GM21381 (cell line): ENCODE results near the gene GNB1L.

Source experiments
- ATAC-seq: cut with Tn5 transposase; IDR thresholded peaks from one replicate; pipeline ENCODE4 v1.9.1; 2021; ENCODE audit warnings: mild to moderate bottlenecking, moderate library complexity; ENCODE audit not compliant: unreplicated experiment

The GNB1L gene

GRCh38 chr22:19740586-19740985 lies 114.1 kb downstream of the GNB1L start:
- no peak for ATAC-seq

- ATAC-seq, result no peak
Measured at GRCh38 chr22:19739911-19740449, 114.7 kb downstream of the GNB1L start.

- no peak for ATAC-seq
Measured at GRCh38 chr22:19739448-19739895, 115.2 kb downstream of the GNB1L start.

- ATAC-seq, result no peak
Measured at GRCh38 chr22:19738664-19739447, 115.8 kb downstream of the GNB1L start.

- no peak for ATAC-seq
Measured at GRCh38 chr22:19737846-19738663, 116.6 kb downstream of the GNB1L start.

- no peak for ATAC-seq
Measured at GRCh38 chr22:19735665-19736510, 118.8 kb downstream of the GNB1L start.

GRCh38 chr22:19734837-19735382 lies 119.8 kb downstream of the GNB1L start:
- ATAC-seq, result no peak

- ATAC-seq, result no peak
Measured at GRCh38 chr22:19734163-19734562, 120.5 kb downstream of the GNB1L start.

- no peak for ATAC-seq
Measured at GRCh38 chr22:19733755-19734154, 120.9 kb downstream of the GNB1L start.
